Activated CD4-positive, alpha-beta memory T cell treated with anti-CD3 and anti-CD28 coated beads, Interleukin-2, amount 10 ng/mL, durations not matched to agents 7 days and 5 days (primary cell): Measurements from ENCODE around the gene ARHGEF37. TPM values are rescaled to one million over a fixed set of nuclear protein-coding genes. Genes with fewer than 3 reads are reported as not detected.

ENCODE experiments used
- CTCF ChIA-PET: fragments of 350-600 bp; sonication (Branson Sonifier 250); formaldehyde crosslinking; loops from one replicate; lab custom pipeline; 2021; ENCODE audit warnings: antibody characterized with exemption, inconsistent platforms; lab: Charles Lee
- POLR2A ChIA-PET: fragments of 350-600 bp; sonication (Branson Sonifier 250); formaldehyde crosslinking; loops from one replicate; lab custom pipeline; 2021; ENCODE audit warnings: antibody characterized with exemption; lab: Charles Lee
- DNase-seq: peaks from one replicate; pipeline ENCODE4 v3.0.0-alpha.2; 2020
- H3K27ac Mint-ChIP-seq: one replicate; pipeline ENCODE4 v1.8.0; 2021; ENCODE audit warnings: mild to moderate bottlenecking, mixed read lengths
- H3K27me3 Mint-ChIP-seq: one replicate; pipeline ENCODE4 v1.8.0; 2021; ENCODE audit warnings: mixed read lengths
- H3K36me3 Mint-ChIP-seq: one replicate; pipeline ENCODE4 v1.8.0; 2021; ENCODE audit warnings: low read depth, mixed read lengths
- H3K4me1 Mint-ChIP-seq: one replicate; pipeline ENCODE4 v1.8.0; 2021; ENCODE audit warnings: mixed read lengths
- H3K4me3 Mint-ChIP-seq: one replicate; pipeline ENCODE4 v1.8.0; 2021; ENCODE audit warnings: mild to moderate bottlenecking, mixed read lengths
- H3K9me3 Mint-ChIP-seq: one replicate; pipeline ENCODE4 v1.8.0; 2021; ENCODE audit warnings: mixed read lengths
- total RNA-seq, 2 experiments: library from RNA; stranded (reverse); gene quantifications; one replicate each; pipeline ENCODE4 v1.2.3, GENCODE V29; 2021

The ARHGEF37 gene
- total RNA-seq, 2 experiments from 2014 or later, result 0.88 to 1.1 TPM

DNA sequence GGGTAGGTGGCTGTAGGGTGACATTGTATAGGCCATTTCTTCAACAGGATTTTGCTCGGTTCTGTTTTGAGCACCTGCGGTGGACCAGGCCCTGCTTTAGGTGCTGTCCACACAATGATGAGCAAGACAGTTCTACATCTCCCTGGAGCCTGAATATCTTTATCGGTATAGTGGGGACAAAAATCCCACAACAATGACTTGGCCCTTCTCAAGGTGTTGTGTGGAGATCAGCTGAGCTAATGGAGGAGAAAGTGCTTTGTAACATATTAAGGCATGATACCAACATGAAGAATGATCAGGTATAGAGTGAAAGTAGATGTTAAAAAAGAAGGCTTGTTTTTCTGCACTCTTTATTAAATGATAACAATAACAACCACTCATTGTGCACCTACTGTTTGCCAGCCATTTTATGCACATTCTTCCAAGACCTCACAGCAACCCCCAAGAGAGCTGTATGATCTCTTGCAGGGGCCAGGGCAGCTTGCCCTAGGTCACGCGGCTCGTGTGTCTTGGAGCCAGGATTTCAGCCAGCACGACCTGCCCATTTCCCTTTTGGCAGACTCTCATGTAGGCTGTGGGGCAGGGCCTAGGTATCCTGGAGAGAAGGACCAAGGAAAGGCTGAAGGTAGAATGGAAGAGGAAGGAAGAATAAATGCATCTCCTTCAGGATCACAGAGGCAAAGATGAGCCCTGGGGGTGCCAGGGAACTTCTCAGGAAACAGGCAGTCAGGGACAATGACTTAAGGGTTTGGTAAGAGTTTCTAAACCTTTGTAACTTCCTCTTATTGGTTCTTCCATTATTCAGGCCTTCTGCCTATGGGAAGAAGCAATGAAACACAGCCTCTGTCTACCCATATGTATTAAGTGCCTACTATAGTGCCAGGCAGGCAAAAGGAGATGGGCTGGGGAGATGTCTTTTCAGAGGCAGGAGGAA lies 98.8 kb downstream of the ARHGEF37 start:
- no peak overlapping the region for H3K27ac Mint-ChIP-seq
- ChIA-PET POLR2A (no interaction called here), CTCF (interaction anchor here (2.7 kb wide), 1 partner anchor 12 kb away, joined by 12 read pairs; no protein-coding TSS in a partner anchor)
- H3K36me3 Mint-ChIP-seq, result no peaks in the 10 kb centered on the region
- H3K4me1 Mint-ChIP-seq, result no peaks in the 10 kb centered on the region
- no peak overlapping the region for H3K4me3 Mint-ChIP-seq
- no peaks in the 10 kb centered on the region for H3K9me3 Mint-ChIP-seq
- no peak for DNase-seq
- H3K27me3 Mint-ChIP-seq, result peaks cover 45% of the 10 kb centered on the region

DNA sequence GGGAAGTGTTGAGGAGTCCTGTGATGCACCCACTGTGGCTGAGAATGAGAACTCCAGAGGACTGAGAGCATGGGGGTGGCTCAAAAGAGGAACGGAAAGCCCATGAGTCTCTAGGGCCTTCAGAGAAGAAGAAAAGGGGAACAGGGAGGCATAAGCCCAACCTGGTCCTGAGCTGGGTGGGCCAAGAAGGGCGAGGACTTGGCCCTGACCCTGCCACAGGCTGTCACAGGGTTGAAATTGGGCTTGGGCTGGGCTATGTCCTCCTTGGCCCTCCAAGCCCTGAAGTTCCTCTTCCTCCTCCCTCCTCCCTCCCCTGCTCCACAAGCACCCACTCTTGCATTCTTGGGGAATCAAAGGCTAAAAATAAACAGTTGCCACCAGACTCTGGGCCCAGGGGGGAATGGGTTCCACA lies 99.5 kb downstream of the ARHGEF37 start:
- Mint-ChIP-seq H3K4me1 (no peaks in the 10 kb centered on the region), H3K27ac (no peak overlapping the region), H3K36me3 (no peaks in the 10 kb centered on the region), H3K9me3 (no peaks in the 10 kb centered on the region), H3K4me3 (no peak overlapping the region), H3K27me3 (peaks cover 44% of the 10 kb centered on the region)
- DNase-seq, result no peak
- ChIA-PET POLR2A (no interaction called here), CTCF (interaction anchor here (2.7 kb wide), 1 partner anchor 13 kb away, joined by 12 read pairs; no protein-coding TSS in a partner anchor)

DNA sequence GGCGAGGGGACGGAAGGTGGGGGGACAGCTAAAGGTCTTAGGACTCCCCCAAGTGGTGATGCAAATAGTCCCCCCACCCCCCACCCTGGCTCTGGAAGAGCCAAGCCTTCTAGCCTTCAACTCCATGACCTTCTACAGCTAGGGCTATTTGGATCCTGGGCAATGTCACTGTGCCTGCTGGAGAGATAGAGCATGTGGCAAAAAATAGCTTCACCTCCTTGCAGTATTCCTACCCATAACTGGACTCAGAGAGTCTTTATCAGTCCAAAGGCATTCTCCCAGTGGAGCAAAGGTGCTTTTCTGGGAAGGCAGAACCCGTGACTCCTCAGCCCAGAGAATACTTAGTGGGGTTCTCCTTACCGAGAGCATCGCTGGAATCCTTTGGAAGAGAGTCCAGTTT lies 100.0 kb downstream of the ARHGEF37 start:
- CTCF ChIA-PET, result interaction anchor here (2.7 kb wide), 1 partner anchor 13 kb away, joined by 12 read pairs; no protein-coding TSS in a partner anchor
- H3K27me3 Mint-ChIP-seq, result peaks cover 42% of the 10 kb centered on the region
- POLR2A ChIA-PET, result no interaction called here

DNA sequence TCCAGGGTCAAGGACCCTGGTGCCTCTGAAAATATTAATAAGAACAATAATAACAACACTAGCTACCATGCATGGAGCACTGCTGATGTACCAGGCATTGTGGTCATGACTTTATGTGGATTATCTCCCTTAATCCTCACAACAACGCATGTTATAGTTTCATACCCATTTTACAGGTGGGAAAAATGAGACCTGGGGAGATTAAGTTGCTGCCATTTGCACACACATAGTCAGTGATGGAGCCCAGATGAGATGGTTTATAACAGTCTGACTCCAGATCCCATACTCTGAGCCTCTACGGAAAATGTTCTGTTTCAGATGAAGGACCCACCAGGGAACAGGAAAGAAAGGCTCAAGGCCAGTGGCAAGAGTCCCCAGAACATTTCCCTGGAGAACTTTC lies 100.6 kb downstream of the ARHGEF37 start:
- CTCF ChIA-PET, result no interaction called here

More for the DNA sequence above, 100.0 kb downstream of the ARHGEF37 start:
- Mint-ChIP-seq H3K4me3 (no peak overlapping the region), H3K36me3 (no peaks in the 10 kb centered on the region), H3K4me1 (no peaks in the 10 kb centered on the region), H3K27ac (no peak overlapping the region), H3K9me3 (no peaks in the 10 kb centered on the region)
- DNase-seq, result no peak

DNA sequence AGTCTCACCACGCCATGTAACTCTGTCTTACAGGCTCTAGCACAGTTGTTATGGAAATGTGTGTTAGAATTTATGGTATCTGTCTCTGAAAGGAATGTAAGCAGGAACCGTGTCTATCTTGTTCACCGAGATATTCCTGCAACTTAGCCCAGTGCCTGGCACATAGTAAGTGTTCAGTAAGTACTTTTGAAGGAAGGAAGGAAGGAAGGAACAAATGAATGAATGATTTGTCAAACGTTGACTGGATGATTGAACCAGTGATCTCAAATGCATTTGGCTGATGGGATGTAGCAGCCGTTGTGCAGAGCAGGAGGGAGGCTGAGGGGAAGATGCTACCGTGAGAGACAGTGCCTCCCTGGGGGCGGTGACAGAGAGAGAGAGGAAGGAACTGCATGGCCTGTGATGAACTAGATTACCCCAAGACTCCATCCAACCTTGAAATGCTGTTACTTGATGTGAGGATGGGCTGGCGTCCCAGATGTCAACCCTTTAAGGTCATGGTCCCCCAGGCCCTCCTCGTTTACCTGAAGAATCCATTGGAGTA lies 101.3 kb downstream of the ARHGEF37 start:
- CTCF ChIA-PET, result no interaction called here
- POLR2A ChIA-PET, result no interaction called here
- Mint-ChIP-seq H3K27ac (no peak overlapping the region), H3K9me3 (no peaks in the 10 kb centered on the region), H3K4me3 (no peak overlapping the region), H3K36me3 (no peaks in the 10 kb centered on the region), H3K4me1 (no peaks in the 10 kb centered on the region), H3K27me3 (peaks cover 47% of the 10 kb centered on the region)
- no peak for DNase-seq

More for the DNA sequence above, 100.6 kb downstream of the ARHGEF37 start:
- no peak overlapping the region for H3K4me3 Mint-ChIP-seq
- no peak for DNase-seq
- peaks cover 43% of the 10 kb centered on the region for H3K27me3 Mint-ChIP-seq
- no peaks in the 10 kb centered on the region for H3K9me3 Mint-ChIP-seq
- H3K27ac Mint-ChIP-seq, result no peak overlapping the region
- H3K36me3 Mint-ChIP-seq, result no peaks in the 10 kb centered on the region
- POLR2A ChIA-PET, result no interaction called here
- H3K4me1 Mint-ChIP-seq, result no peaks in the 10 kb centered on the region

DNA sequence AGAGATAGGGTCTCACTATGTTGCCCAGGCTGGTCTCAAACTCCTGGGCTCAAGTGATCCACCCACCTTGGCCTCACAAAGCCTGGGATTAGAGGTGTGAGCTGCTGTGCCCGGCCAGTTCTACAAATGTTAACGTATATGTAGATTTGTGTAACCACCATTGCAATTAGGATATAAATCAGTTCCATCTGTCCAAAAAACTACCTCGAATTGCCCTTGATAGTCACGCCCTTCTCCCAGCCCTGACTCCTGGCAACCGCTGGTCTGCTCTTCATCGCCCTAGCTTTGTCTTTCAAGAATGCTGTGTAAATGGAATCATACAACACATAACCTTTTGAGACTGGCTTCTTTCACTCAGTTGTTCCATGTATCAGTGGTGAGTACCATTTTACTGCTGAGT lies 102.7 kb downstream of the ARHGEF37 start:
- peaks cover 52% of the 10 kb centered on the region for H3K27me3 Mint-ChIP-seq
- no peaks in the 10 kb centered on the region for H3K9me3 Mint-ChIP-seq
- CTCF ChIA-PET, result interaction anchor here (0.8 kb wide), 1 partner anchor 17 kb away, joined by 3 read pairs; no protein-coding TSS in a partner anchor
- H3K4me1 Mint-ChIP-seq, result no peaks in the 10 kb centered on the region
- POLR2A ChIA-PET, result interaction anchor here (1.5 kb wide), 1 partner anchor 17 kb away, joined by 3 read pairs; no protein-coding TSS in a partner anchor
- H3K27ac Mint-ChIP-seq, result no peak overlapping the region
- no peak overlapping the region for H3K4me3 Mint-ChIP-seq
- no peak for DNase-seq
- no peaks in the 10 kb centered on the region for H3K36me3 Mint-ChIP-seq

DNA sequence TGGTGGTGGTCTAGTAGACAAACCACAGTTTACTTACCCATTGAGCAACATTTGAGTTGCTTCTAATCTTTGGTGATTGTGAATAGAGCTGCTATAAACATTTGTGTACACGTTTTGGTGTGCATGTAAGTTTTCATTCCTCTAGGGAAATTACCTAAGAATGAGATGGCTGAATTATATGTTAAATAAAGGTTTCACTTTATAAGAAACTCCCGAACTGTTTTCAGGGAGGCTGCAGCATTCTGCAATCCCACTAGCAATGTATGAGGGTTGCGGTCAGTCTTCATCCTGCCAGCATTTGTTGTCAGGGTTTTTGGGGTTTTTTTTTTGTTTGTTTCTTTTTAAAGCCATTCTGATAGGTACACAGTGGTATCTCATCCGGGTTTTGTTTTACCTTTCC lies 103.1 kb downstream of the ARHGEF37 start:
- H3K27me3 Mint-ChIP-seq, result peaks cover 55% of the 10 kb centered on the region
- ChIA-PET POLR2A (interaction anchor here (1.5 kb wide), 1 partner anchor 17 kb away, joined by 3 read pairs; no protein-coding TSS in a partner anchor), CTCF (interaction anchor here (0.8 kb wide), 1 partner anchor 17 kb away, joined by 3 read pairs; no protein-coding TSS in a partner anchor)

More for the DNA sequence above, 103.1 kb downstream of the ARHGEF37 start:
- no peaks in the 10 kb centered on the region for H3K4me1 Mint-ChIP-seq
- no peak for DNase-seq
- H3K27ac Mint-ChIP-seq, result no peak overlapping the region
- no peaks in the 10 kb centered on the region for H3K36me3 Mint-ChIP-seq
- no peak overlapping the region for H3K4me3 Mint-ChIP-seq
- H3K9me3 Mint-ChIP-seq, result no peaks in the 10 kb centered on the region

Other genes with a start within 250 kb of the ARHGEF37 start
- 10 to 100 TPM; 43.8 to 49.4 TPM for gene GRPEL2, start 236.0 kb upstream of the ARHGEF37 start, total RNA-seq
- gene PCYOX1L, start 223.5 kb upstream of the ARHGEF37 start, total RNA-seq, result 10 to 100 TPM; 41.2 to 42.1 TPM
- not detected for gene IL17B, start 202.2 kb upstream of the ARHGEF37 start, total RNA-seq
- 100 to 1,000 TPM; 194 to 203 TPM for gene CSNK1A1, start 30.1 kb upstream of the ARHGEF37 start, total RNA-seq
- gene PPARGC1B, start 148.8 kb downstream of the ARHGEF37 start, total RNA-seq, result 1 to 10 TPM; 2.7 to 2.8 TPM